HCT116 (cell line): Measurements from ENCODE around the gene FGF21. TPM values are rescaled to one million over a fixed set of nuclear protein-coding genes. Genes with fewer than 3 reads are reported as not detected.

Experiments
- total RNA-seq: library from RNA; stranded (reverse); gene quantifications from one replicate; pipeline ENCODE4 v1.2.1, GENCODE V29; 2021; ENCODE audit not compliant: unreplicated experiment

FGF21 gene
- total RNA-seq, 1 experiment from 2014 or later: 0.81 TPM

Other genes with a start within 250 kb of the FGF21 start
- 19.9 TPM for gene LMTK3, start 243.7 kb upstream of the FGF21 start, total RNA-seq
- gene SULT2B1, start 203.4 kb upstream of the FGF21 start, total RNA-seq: 4.8 TPM
- gene SPACA4, start 148.8 kb upstream of the FGF21 start, total RNA-seq: not detected
- 6.8 TPM for gene FAM83E, start 140.4 kb upstream of the FGF21 start, total RNA-seq
- 2,006 TPM for gene RPL18, start 136.3 kb upstream of the FGF21 start, total RNA-seq
- gene SPHK2, start 136.0 kb upstream of the FGF21 start, total RNA-seq: 19.9 TPM
- 45.9 TPM for gene DBP, start 118.1 kb upstream of the FGF21 start, total RNA-seq
- 29.6 TPM for gene CA11, start 109.3 kb upstream of the FGF21 start, total RNA-seq
- gene NTN5, start 82.5 kb upstream of the FGF21 start, total RNA-seq: 3.1 TPM
- gene FUT2, start 59.6 kb upstream of the FGF21 start, total RNA-seq: 12.5 TPM
- gene MAMSTR, start 35.8 kb upstream of the FGF21 start, total RNA-seq: 1.3 TPM
- gene RASIP1, start 14.9 kb upstream of the FGF21 start, total RNA-seq: 1.9 TPM
- gene IZUMO1, start 8.6 kb upstream of the FGF21 start, total RNA-seq: 1.7 TPM
- 14.1 TPM for gene FUT1, start 2.9 kb upstream of the FGF21 start, total RNA-seq
- 66.1 TPM for gene BCAT2, start 55.5 kb downstream of the FGF21 start, total RNA-seq
- 3.9 TPM for gene HSD17B14, start 81.0 kb downstream of the FGF21 start, total RNA-seq
- gene PLEKHA4, start 113.1 kb downstream of the FGF21 start, total RNA-seq: 20.4 TPM
- gene PPP1R15A, start 116.9 kb downstream of the FGF21 start, total RNA-seq: 50.3 TPM
- gene TULP2, start 143.2 kb downstream of the FGF21 start, total RNA-seq: not detected
- 88.8 TPM for gene NUCB1, start 144.8 kb downstream of the FGF21 start, total RNA-seq
- 8.6 TPM for gene DHDH, start 178.2 kb downstream of the FGF21 start, total RNA-seq
- gene BAX, start 199.4 kb downstream of the FGF21 start, total RNA-seq: 96.4 TPM
- 1,885 TPM for gene FTL, start 209.8 kb downstream of the FGF21 start, total RNA-seq
- gene GYS1, start 237.8 kb downstream of the FGF21 start, total RNA-seq: 50.7 TPM
- gene RUVBL2, start 238.4 kb downstream of the FGF21 start, total RNA-seq: 270 TPM